Ishikawa (cell line): ENCODE data around the gene FCER1G.

Experiments used
- CEBPB ChIP-seq: IDR thresholded peaks from 2 replicates; pipeline ENCODE4 v1.6.1; 2012
- CREB1 ChIP-seq: IDR thresholded peaks from 2 replicates; pipeline ENCODE4 v1.6.1; 2012; ENCODE audit warnings: low read depth
- EGR1 ChIP-seq: IDR thresholded peaks from 2 replicates; pipeline ENCODE4 v1.6.1; 2012
- EP300 ChIP-seq: IDR thresholded peaks from 2 replicates; pipeline ENCODE4 v1.6.1; 2012; ENCODE audit warnings: borderline replicate concordance
- FOXM1 ChIP-seq: IDR thresholded peaks from 2 replicates; pipeline ENCODE4 v1.6.1; 2012; ENCODE audit warnings: low read depth, borderline replicate concordance
- NFIC ChIP-seq: IDR thresholded peaks from 2 replicates; pipeline ENCODE4 v1.6.1; 2012
- RAD21 ChIP-seq: IDR thresholded peaks from 2 replicates; pipeline ENCODE4 v1.6.1; 2012; ENCODE audit warnings: low read depth
- TAF1 ChIP-seq: IDR thresholded peaks from 2 replicates; pipeline ENCODE4 v1.6.1; 2012; ENCODE audit warnings: low read depth, mild to moderate bottlenecking
- TCF12 ChIP-seq: IDR thresholded peaks from 2 replicates; pipeline ENCODE4 v1.6.1; 2012; ENCODE audit warnings: low read depth
- TEAD4 ChIP-seq: IDR thresholded peaks from 2 replicates; pipeline ENCODE4 v1.6.1; 2012
- YY1 ChIP-seq: IDR thresholded peaks from 2 replicates; pipeline ENCODE4 v1.6.1; 2012; ENCODE audit warnings: low read depth
- ZBTB7A ChIP-seq: IDR thresholded peaks from 2 replicates; pipeline ENCODE4 v1.6.1; 2012; ENCODE audit warnings: low read depth
- TF ChIP-seq, protein P1 (sequence below): IDR thresholded peaks from 2 replicates; pipeline ENCODE4 v1.6.1; 2012; ENCODE audit warnings: low read depth, mild to moderate bottlenecking
- TF ChIP-seq, protein P2 (sequence below): IDR thresholded peaks from 2 replicates; pipeline ENCODE4 v1.6.1; 2012
- TF ChIP-seq, protein P3 (sequence below): IDR thresholded peaks from 2 replicates; pipeline ENCODE4 v1.6.1; 2012

Gene FCER1G

DNA sequence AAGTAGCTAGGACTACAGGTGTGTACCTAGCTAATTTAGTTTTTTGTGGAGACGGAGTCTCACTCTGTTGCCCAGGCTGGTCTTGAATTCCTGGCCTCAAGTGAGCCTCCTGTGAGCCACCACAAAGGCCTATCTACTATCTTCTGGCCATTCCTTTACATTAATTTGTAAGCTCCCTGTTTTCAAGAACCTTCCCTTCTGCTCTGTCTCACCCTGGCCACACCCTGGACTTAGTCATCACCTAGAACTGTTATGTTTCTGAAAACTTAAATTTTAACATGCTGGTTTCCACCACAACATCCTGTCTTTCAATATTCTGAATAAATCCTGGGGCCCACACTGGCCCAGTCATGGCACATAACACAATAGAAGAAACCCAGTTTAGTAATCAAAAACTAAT is 32.9 kb upstream of the FCER1G start:
- TF ChIP-seq YY1 = no peak
- no peak for TF ChIP-seq NFIC
- TF ChIP-seq RAD21 = no peak
- no peak for TF ChIP-seq EGR1
- TF ChIP-seq ZBTB7A = no peak
- TF ChIP-seq CREB1 = no peak
- TF ChIP-seq CEBPB = no peak
- no peak for TF ChIP-seq TAF1

GRCh38 chr1:161185282-161185682 is 29.8 kb upstream of the FCER1G start:
- no peak for TF ChIP-seq RAD21
- TF ChIP-seq, protein P1, sequence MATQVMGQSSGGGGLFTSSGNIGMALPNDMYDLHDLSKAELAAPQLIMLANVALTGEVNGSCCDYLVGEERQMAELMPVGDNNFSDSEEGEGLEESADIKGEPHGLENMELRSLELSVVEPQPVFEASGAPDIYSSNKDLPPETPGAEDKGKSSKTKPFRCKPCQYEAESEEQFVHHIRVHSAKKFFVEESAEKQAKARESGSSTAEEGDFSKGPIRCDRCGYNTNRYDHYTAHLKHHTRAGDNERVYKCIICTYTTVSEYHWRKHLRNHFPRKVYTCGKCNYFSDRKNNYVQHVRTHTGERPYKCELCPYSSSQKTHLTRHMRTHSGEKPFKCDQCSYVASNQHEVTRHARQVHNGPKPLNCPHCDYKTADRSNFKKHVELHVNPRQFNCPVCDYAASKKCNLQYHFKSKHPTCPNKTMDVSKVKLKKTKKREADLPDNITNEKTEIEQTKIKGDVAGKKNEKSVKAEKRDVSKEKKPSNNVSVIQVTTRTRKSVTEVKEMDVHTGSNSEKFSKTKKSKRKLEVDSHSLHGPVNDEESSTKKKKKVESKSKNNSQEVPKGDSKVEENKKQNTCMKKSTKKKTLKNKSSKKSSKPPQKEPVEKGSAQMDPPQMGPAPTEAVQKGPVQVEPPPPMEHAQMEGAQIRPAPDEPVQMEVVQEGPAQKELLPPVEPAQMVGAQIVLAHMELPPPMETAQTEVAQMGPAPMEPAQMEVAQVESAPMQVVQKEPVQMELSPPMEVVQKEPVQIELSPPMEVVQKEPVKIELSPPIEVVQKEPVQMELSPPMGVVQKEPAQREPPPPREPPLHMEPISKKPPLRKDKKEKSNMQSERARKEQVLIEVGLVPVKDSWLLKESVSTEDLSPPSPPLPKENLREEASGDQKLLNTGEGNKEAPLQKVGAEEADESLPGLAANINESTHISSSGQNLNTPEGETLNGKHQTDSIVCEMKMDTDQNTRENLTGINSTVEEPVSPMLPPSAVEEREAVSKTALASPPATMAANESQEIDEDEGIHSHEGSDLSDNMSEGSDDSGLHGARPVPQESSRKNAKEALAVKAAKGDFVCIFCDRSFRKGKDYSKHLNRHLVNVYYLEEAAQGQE = no peak
- TF ChIP-seq CEBPB = no peak
- TF ChIP-seq, protein P2, sequence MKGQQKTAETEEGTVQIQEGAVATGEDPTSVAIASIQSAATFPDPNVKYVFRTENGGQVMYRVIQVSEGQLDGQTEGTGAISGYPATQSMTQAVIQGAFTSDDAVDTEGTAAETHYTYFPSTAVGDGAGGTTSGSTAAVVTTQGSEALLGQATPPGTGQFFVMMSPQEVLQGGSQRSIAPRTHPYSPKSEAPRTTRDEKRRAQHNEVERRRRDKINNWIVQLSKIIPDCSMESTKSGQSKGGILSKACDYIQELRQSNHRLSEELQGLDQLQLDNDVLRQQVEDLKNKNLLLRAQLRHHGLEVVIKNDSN = no peak
- TF ChIP-seq EP300 = no peak
- no peak for TF ChIP-seq EGR1
- TF ChIP-seq TEAD4 = no peak

GRCh38 chr1:161185732-161186311 is 29.3 kb upstream of the FCER1G start:
- TF ChIP-seq, protein P1 = no peak
- TF ChIP-seq RAD21 (no peak), EGR1 (no peak), TCF12 (no peak)
- TF ChIP-seq, protein P3, sequence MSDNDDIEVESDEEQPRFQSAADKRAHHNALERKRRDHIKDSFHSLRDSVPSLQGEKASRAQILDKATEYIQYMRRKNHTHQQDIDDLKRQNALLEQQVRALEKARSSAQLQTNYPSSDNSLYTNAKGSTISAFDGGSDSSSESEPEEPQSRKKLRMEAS = no peak
- TF ChIP-seq, protein P2 = no peak

DNA sequence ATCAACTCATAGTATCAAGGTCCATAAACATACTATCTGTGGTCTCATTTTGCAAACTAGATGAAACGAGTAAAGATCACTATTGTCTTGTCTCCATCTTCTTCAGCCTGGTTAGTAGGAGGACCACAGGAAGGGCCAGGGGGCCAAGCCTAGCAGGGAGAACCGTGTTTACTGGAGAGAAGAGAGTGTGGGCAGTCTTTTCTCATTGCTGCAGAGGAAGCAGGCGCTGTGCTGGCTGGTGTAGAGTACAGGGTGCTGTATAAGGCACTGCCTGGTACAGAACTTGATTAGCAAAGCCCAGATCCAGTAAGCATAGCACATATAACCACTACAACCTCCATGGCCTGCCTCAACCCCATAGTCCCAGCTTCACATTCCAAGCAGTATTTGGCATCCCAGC is 27.8 kb upstream of the FCER1G start:
- TF ChIP-seq CREB1 = no peak
- TF ChIP-seq TCF12 = no peak
- no peak for TF ChIP-seq TEAD4
- TF ChIP-seq FOXM1 = no peak
- TF ChIP-seq YY1 = no peak
- TF ChIP-seq, protein P1 = no peak
- TF ChIP-seq RAD21 = no peak
- TF ChIP-seq, protein P2 = no peak
- no peak for TF ChIP-seq TAF1
- TF ChIP-seq EP300 = no peak
- TF ChIP-seq EGR1 = no peak
- TF ChIP-seq ZBTB7A = no peak
- TF ChIP-seq, protein P3 = no peak

DNA sequence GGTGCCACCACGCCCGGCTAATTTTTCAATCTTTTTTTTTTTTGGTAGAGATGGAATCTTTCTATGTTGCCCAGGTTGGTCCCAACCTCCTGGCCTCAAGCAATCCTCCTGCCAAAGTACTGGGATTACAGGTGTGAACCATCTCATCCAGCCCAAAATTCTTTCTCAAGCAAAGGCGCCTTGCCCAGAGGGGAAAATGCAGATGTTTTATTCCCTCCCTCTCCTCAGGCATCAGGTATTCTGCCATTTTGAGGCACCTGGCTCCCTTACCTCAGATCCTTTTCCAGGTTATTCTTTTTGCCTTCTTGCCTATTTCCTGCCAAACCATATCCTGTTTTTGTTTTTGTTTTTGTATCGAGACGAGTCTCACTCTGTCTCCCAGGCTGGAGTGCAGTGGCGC is 26.7 kb upstream of the FCER1G start:
- no peak for TF ChIP-seq EGR1
- no peak for TF ChIP-seq TEAD4
- TF ChIP-seq CREB1 = no peak
- TF ChIP-seq EP300 = no peak
- no peak for TF ChIP-seq RAD21
- TF ChIP-seq ZBTB7A = no peak
- TF ChIP-seq, protein P1 = no peak
- TF ChIP-seq, protein P2 = no peak
- no peak for TF ChIP-seq TCF12
- no peak for TF ChIP-seq NFIC
- no peak for TF ChIP-seq FOXM1
- no peak for TF ChIP-seq TAF1
- no peak for TF ChIP-seq YY1
- no peak for TF ChIP-seq CEBPB
- TF ChIP-seq, protein P3 = no peak
